ENCODE results near the gene NLGN2. TPM values are rescaled to one million over a fixed set of nuclear protein-coding genes. Genes with fewer than 3 reads are reported as not detected.

The NLGN2 gene
- polyA plus RNA-seq, 10 donors: 19.9 to 33.1 (median 25.5) TPM

- peak; percentile 68 to 88 (median 81) for DNase-seq
These were observed 29.1 kb downstream of the NLGN2 start for GRCh38 chr17:7436556-7437368.

GRCh38 chr17:7437369-7437863 is 29.8 kb downstream of the NLGN2 start:
- no peak for DNase-seq

- DNase-seq: peak in 1 of 3 donors; percentile 83
These were observed 30.4 kb downstream of the NLGN2 start for GRCh38 chr17:7437950-7438614.

GRCh38 chr17:7438656-7439460 is 31.2 kb downstream of the NLGN2 start:
- no peak for DNase-seq

GRCh38 chr17:7439462-7440112 is 31.9 kb downstream of the NLGN2 start, which contains the start of gene FGF11:
TSS of gene FGF11 (plus strand) at chr17:7439512. CDS start at chr17:7439621, 109 bp downstream.
- peak in 1 of 3 donors; percentile 42 for DNase-seq

- DNase-seq: peak in 1 of 3 donors; percentile 85
These were observed 32.6 kb downstream of the NLGN2 start for GRCh38 chr17:7440113-7440833.

- DNase-seq: peak in 1 of 3 donors; percentile 82
These were observed 33.2 kb downstream of the NLGN2 start for GRCh38 chr17:7440834-7441195.

GRCh38 chr17:7441266-7441665 is 33.6 kb downstream of the NLGN2 start:
- DNase-seq: no peak

GRCh38 chr17:7442142-7442541 is 34.5 kb downstream of the NLGN2 start:
- no peak for DNase-seq

GRCh38 chr17:7443499-7444485 is 36.1 kb downstream of the NLGN2 start:
- DNase-seq: no peak

- peak in 2 of 3 donors; percentile 64 to 80 for DNase-seq
These were observed 37.3 kb downstream of the NLGN2 start, which contains the start of gene CHRNB1 for GRCh38 chr17:7444682-7445618. TSS of gene CHRNB1 (plus strand) at chr17:7445061. CDS start at chr17:7445128, 67 bp downstream.

- no peak for DNase-seq
These were observed 37.9 kb downstream of the NLGN2 start for GRCh38 chr17:7445619-7445968.

GRCh38 chr17:7448461-7448860 is 40.8 kb downstream of the NLGN2 start:
- no peak for DNase-seq

- DNase-seq: peak in 1 of 3 donors; percentile 20
These were observed 52.4 kb downstream of the NLGN2 start for GRCh38 chr17:7459961-7460545.

- no peak for DNase-seq
These were observed 53.4 kb downstream of the NLGN2 start for GRCh38 chr17:7460850-7461660.

GRCh38 chr17:7462474-7463371 is 55.1 kb downstream of the NLGN2 start:
- no peak for DNase-seq
